H1 (cell line): ENCODE data around the gene DDX49. TPM values are rescaled to one million over a fixed set of nuclear protein-coding genes. Genes with fewer than 3 reads are reported as not detected.

ENCODE experiments used
- CTCF ChIA-PET: fragments of 300-600 bp; sonication (Branson Sonifier 250); formaldehyde crosslinking; loops from one replicate; lab custom pipeline; 2021; ENCODE audit not compliant: partially characterized antibody; lab: Charles Lee
- POLR2A ChIA-PET: fragments of 300-600 bp; sonication (Branson Sonifier 250); formaldehyde crosslinking; loops from one replicate; lab custom pipeline; 2021; ENCODE audit warnings: inconsistent platforms; ENCODE audit not compliant: partially characterized antibody; lab: Charles Lee
- DNase-seq, 2 experiments: peaks; one replicate each; pipeline versions ENCODE4 v3.0.0 to v3.0.0-alpha.2; 2010 to 2022; ENCODE audit warnings: low spot score in 2 of 2, low read depth in 1 of 2, mixed read lengths in 1 of 2
- FAIRE-seq: peaks from 2 replicates; lab custom pipeline; 2011; peaks lifted over from hg19 to GRCh38; lab: Jason Lieb, UNC
- H2AFZ ChIP-seq: 2 replicates; pipeline ENCODE4 v1.8.1; 2012; ENCODE audit warnings: low read length, inconsistent platforms
- H2AK5ac ChIP-seq: 2 replicates; pipeline ENCODE4 v1.6.1; 2013; ENCODE audit warnings: low read depth, low read length
- H2BK120ac ChIP-seq: replicated peaks from 2 replicates; pipeline ENCODE3; 2013; ENCODE audit warnings: low read depth, low read length, inconsistent platforms
- H2BK12ac ChIP-seq: 2 replicates; pipeline ENCODE4 v1.6.1; 2013; ENCODE audit warnings: low read depth, low read length
- H2BK15ac ChIP-seq: 2 replicates; pipeline ENCODE4 v1.6.1; 2013; ENCODE audit warnings: low read length
- H2BK20ac ChIP-seq: 2 replicates; pipeline ENCODE4 v1.6.1; 2013; ENCODE audit warnings: low read length
- H2BK5ac ChIP-seq: 2 replicates; pipeline ENCODE4 v1.6.1; 2013; ENCODE audit warnings: low read depth, low read length
- H3K14ac ChIP-seq: 2 replicates; pipeline ENCODE4 v1.6.1; 2013; ENCODE audit warnings: inconsistent platforms; ENCODE audit not compliant: insufficient read length
- H3K18ac ChIP-seq: 2 replicates; pipeline ENCODE4 v1.6.1; 2013; ENCODE audit warnings: low read length; ENCODE audit errors: extremely low read depth
- H3K23ac ChIP-seq: 2 replicates; pipeline ENCODE4 v1.6.1; 2013; ENCODE audit warnings: inconsistent platforms; ENCODE audit not compliant: insufficient read length
- H3K23me2 ChIP-seq: 2 replicates; pipeline ENCODE4 v1.6.1; 2013; ENCODE audit warnings: low read depth, low read length
- H3K27ac ChIP-seq: 2 replicates; pipeline ENCODE4 v1.6.1; 2011; ENCODE audit warnings: low read depth, low read length, inconsistent platforms
- H3K27me3 ChIP-seq, 4 experiments: replicated peaks in 1 of 4; 1 replicate in 1 of 4; 2 replicates in 3 of 4; pipeline versions ENCODE4 v1.6.1 to v1.8.1; 2011 to 2013; ENCODE audit warnings: low read length in 3 of 4, mild to moderate bottlenecking in 3 of 4, inconsistent platforms in 2 of 4, mixed read lengths in 2 of 4, moderate library complexity in 1 of 4; ENCODE audit not compliant: control insufficient read depth in 3 of 4, insufficient read depth in 3 of 4; ENCODE audit errors: extremely low read depth in 1 of 4
- H3K36me3 ChIP-seq, 4 experiments: 2 replicates each; pipeline versions ENCODE4 v1.6.1 to v1.8.1; 2011 to 2013; ENCODE audit warnings: mild to moderate bottlenecking in 4 of 4, low read length in 3 of 4, moderate library complexity in 2 of 4, control low read depth in 1 of 4, inconsistent platforms in 1 of 4; ENCODE audit not compliant: insufficient read depth in 4 of 4, control insufficient read depth in 2 of 4
- H3K4ac ChIP-seq: replicated peaks from 2 replicates; pipeline ENCODE3; 2013; ENCODE audit warnings: low read length, low read depth, mixed read lengths, inconsistent platforms; ENCODE audit not compliant: insufficient read length
- H3K4me1 ChIP-seq, 4 experiments: replicated peaks in 1 of 4; 1 replicate in 1 of 4; 2 replicates in 3 of 4; pipeline versions ENCODE4 v1.6.1 to v1.8.1; 2011 to 2013; ENCODE audit warnings: low read length in 3 of 4, inconsistent platforms in 2 of 4, mixed read lengths in 1 of 4; ENCODE audit not compliant: insufficient read depth in 4 of 4, control insufficient read depth in 3 of 4
- H3K4me2 ChIP-seq, 2 experiments: 2 replicates each; pipeline versions ENCODE4 v1.6.1 to v1.8.1; 2011 to 2013; ENCODE audit warnings: low read depth in 2 of 2, low read length in 2 of 2, control low read depth in 1 of 2, inconsistent platforms in 1 of 2, mild to moderate bottlenecking in 1 of 2; ENCODE audit not compliant: insufficient read depth in 1 of 2
- H3K4me3 ChIP-seq, 4 experiments: fragments of 200-600, 300-600 bp in 1 of 4; sonication (generic), shearing (Covaris generic), sonication (Bioruptor Twin) in 1 of 4; 2 replicates each; pipeline versions ENCODE4 v1.5.1 to v1.8.1; 2011 to 2016; ENCODE audit warnings: low read length in 4 of 4, low read depth in 3 of 4, control low read depth in 2 of 4, inconsistent platforms in 2 of 4, mild to moderate bottlenecking in 2 of 4, mixed read lengths in 1 of 4, moderate library complexity in 1 of 4; ENCODE audit not compliant: insufficient read depth in 2 of 4; ENCODE audit errors: extremely low read depth in 1 of 4
- H3K56ac ChIP-seq: replicated peaks from 2 replicates; pipeline ENCODE3; 2013; ENCODE audit warnings: low read depth, mild to moderate bottlenecking, mixed read lengths, low read length, inconsistent platforms; ENCODE audit not compliant: insufficient read length
- H3K79me1 ChIP-seq: 2 replicates; pipeline ENCODE4 v1.6.1; 2013; ENCODE audit warnings: low read depth, low read length, control low read depth
- H3K79me2 ChIP-seq, 2 experiments: 2 replicates each; pipeline versions ENCODE4 v1.6.1 to v1.8.1; 2012 to 2013; ENCODE audit warnings: low read length in 2 of 2, mild to moderate bottlenecking in 2 of 2, inconsistent platforms in 1 of 2; ENCODE audit not compliant: insufficient read depth in 2 of 2, control insufficient read depth in 1 of 2
- H3K9ac ChIP-seq, 4 experiments: replicated peaks in 1 of 4; 1 replicate in 1 of 4; 2 replicates in 3 of 4; pipeline versions ENCODE4 v1.6.1 to v1.8.1; 2011 to 2013; ENCODE audit warnings: low read depth in 3 of 4, low read length in 3 of 4, control low read depth in 2 of 4, mild to moderate bottlenecking in 2 of 4, moderate library complexity in 2 of 4, inconsistent platforms in 1 of 4; ENCODE audit errors: extremely low read depth in 1 of 4
- H3K9me3 ChIP-seq, 2 experiments: 2 replicates each; pipeline versions ENCODE4 v1.6.1 to v1.8.1; 2012 to 2013; ENCODE audit warnings: mild to moderate bottlenecking in 2 of 2, moderate library complexity in 2 of 2, control low read depth in 1 of 2, inconsistent platforms in 1 of 2, low read depth in 1 of 2, low read length in 1 of 2, mixed read lengths in 1 of 2; ENCODE audit not compliant: insufficient read depth in 2 of 2
- H4K20me1 ChIP-seq, 2 experiments: replicated peaks in 1 of 2; 2 replicates each; pipeline versions ENCODE3 to v1.8.1; 2011 to 2013; ENCODE audit warnings: inconsistent platforms in 2 of 2, low read length in 2 of 2, mild to moderate bottlenecking in 1 of 2; ENCODE audit not compliant: insufficient read depth in 2 of 2, control insufficient read depth in 1 of 2
- H4K5ac ChIP-seq: 2 replicates; pipeline ENCODE4 v1.6.1; 2013; ENCODE audit warnings: low read length, low read depth, mixed read lengths, inconsistent platforms; ENCODE audit not compliant: insufficient read length
- H4K8ac ChIP-seq: 2 replicates; pipeline ENCODE4 v1.8.0; 2013; ENCODE audit warnings: mild to moderate bottlenecking, moderate library complexity, low read length, inconsistent platforms; ENCODE audit not compliant: insufficient read depth; ENCODE audit errors: extremely low read depth
- H4K91ac ChIP-seq: replicated peaks from 2 replicates; pipeline ENCODE3; 2013; ENCODE audit warnings: low read length, mixed read lengths, inconsistent platforms; ENCODE audit not compliant: insufficient read length
- CTCF ChIP-seq, 3 experiments: IDR thresholded peaks; 1 replicate in 2 of 3; 2 replicates in 1 of 3; pipeline versions ENCODE4 v1.5.1 to v1.6.1; 2011; ENCODE audit warnings: low read length in 3 of 3, mild to moderate bottlenecking in 3 of 3, inconsistent platforms in 2 of 3, low read depth in 1 of 3, moderate library complexity in 1 of 3; ENCODE audit not compliant: insufficient read depth in 1 of 3; ENCODE audit errors: control extremely low read depth in 1 of 3
- MAX ChIP-seq: IDR thresholded peaks from 2 replicates; pipeline ENCODE4 v1.6.1; 2012; ENCODE audit warnings: inconsistent platforms
- RFX5 ChIP-seq: IDR thresholded peaks from 2 replicates; pipeline ENCODE4 v1.6.1; 2011; ENCODE audit warnings: low read depth, low read length, improper control_type of control experiment, borderline replicate concordance
- SIRT6 ChIP-seq: IDR thresholded peaks from one replicate; pipeline ENCODE4 v1.7.1; 2012; ENCODE audit warnings: low read length, inconsistent platforms
- WGBS, 2 experiments: shearing (Covaris generic) in 1 of 2; methylation state at CpG; one replicate each; pipeline versions ENCODE4 v1.1.6 to v1.1.7; 2013 to 2015; ENCODE audit warnings: low lambda C conversion rate in 2 of 2, mixed read lengths in 2 of 2, inconsistent platforms in 1 of 2, low coverage in 1 of 2, missing lambda C conversion rate in 1 of 2; ENCODE audit not compliant: insufficient replicate concordance in 2 of 2, insufficient coverage in 1 of 2, insufficient read length in 1 of 2; ENCODE audit errors: extremely low coverage in 1 of 2, missing lambda C conversion rate in 1 of 2; 5-methylcytosine and 5-hydroxymethylcytosine counted together
- polyA plus RNA-seq, 7 experiments: library from polyadenylated mRNA; depleted of rRNA in 3 of 7; stranded (reverse) in 5 of 7; unstranded in 2 of 7; fragments of >200 nt in 5 of 7; fragments of 200-250 nt in 2 of 7; gene quantifications; 1 replicate in 5 of 7; 2 replicates in 1 of 7; 4 replicates in 1 of 7; pipeline versions ENCODE4 v1.2.1 to v1.2.3, GENCODE V29; 2011 to 2013; ENCODE audit warnings: missing spikeins in 2 of 7, mixed read lengths in 2 of 7
- total RNA-seq: library from RNA; stranded (reverse); fragmentation: NEBNext Ultra II Directional; extraction: Animal tissue kit (Norgen Biotek cat#: 25700); gene quantifications from 2 replicates; pipeline ENCODE4 v1.2.1, GENCODE V29; 2021

The DDX49 gene
- total and polyA plus RNA-seq, 2 of the 8 experiments (the other 6 are each of a cell fraction or from before 2014, with no cell fraction given): 41.3 to 46.5 TPM

GRCh38 chr19:18903156-18904037 is 16.1 kb upstream of the DDX49 start:
- H3K27me3 ChIP-seq: no peaks in the 10 kb centered on the region
- no peak overlapping the region for H3K56ac ChIP-seq
- no peak overlapping the region for H2AK5ac ChIP-seq
- no peaks in the 10 kb centered on the region for H3K9me3 ChIP-seq
- FAIRE-seq: no peak
- H3K79me2 ChIP-seq: no peaks in the 10 kb centered on the region
- no peak overlapping the region for H3K14ac ChIP-seq
- H3K18ac ChIP-seq: no peak overlapping the region
- H3K36me3 ChIP-seq: peaks cover 0 to 19% (median 5%) of the 10 kb centered on the region in 4 experiments; a peak in 4 of 8 replicates
- no peak overlapping the region for H2BK120ac ChIP-seq
- no peak overlapping the region for H3K4ac ChIP-seq
- H2BK12ac ChIP-seq: no peak overlapping the region
- ChIA-PET CTCF (interaction anchor here (0.9 to 7.8 kb wide), 6 partner anchors 10 to 452 kb away, joined by 3 to 34 read pairs (median 4); partner anchors contain the start of genes COPE and DDX49), POLR2A (interaction anchor here (0.6 to 4.5 kb wide), 4 partner anchors 10 to 101 kb away, joined by 3 to 21 read pairs (median 3); partner anchors contain the start of genes COPE and DDX49)
- H3K23me2 ChIP-seq: no peaks in the 10 kb centered on the region
- H2BK15ac ChIP-seq: no peak overlapping the region
- H4K5ac ChIP-seq: no peak overlapping the region
- no peak overlapping the region; the same call in 1 of the 2 replicates for H2BK5ac ChIP-seq
- DNase-seq: no peak
- H2AFZ ChIP-seq: no peak overlapping the region
- WGBS, 2 experiments: 92% methylated on average over 29 of the region's 29 CpGs; no CpG with 5 or more reads in 1 of the 2 experiments
- no peak overlapping the region for H4K91ac ChIP-seq
- TF ChIP-seq RFX5: no peak
- no peak for TF ChIP-seq SIRT6
- TF ChIP-seq CTCF (IDR thresholded peaks at IDR 0.05; ENCODE audit: control extremely low read depth in 1 of 3, insufficient read depth in 1 of 3, low read depth in 1 of 3, low read length in 3 of 3): peak in 2 of 3 experiments; percentile 16 to 18; a peak in 2 of 4 replicates
- TF ChIP-seq MAX: peak; percentile 29; the same call in 1 of the 2 replicates
- H3K4me1 ChIP-seq: peaks cover 0 to 4% (median 0%) of the 10 kb centered on the region in 4 experiments; a peak in 1 of 7 replicates
- H4K8ac ChIP-seq: no peak overlapping the region
- H3K4me3 ChIP-seq: no peak overlapping the region
- no peak overlapping the region for H2BK20ac ChIP-seq
- H3K9ac ChIP-seq: no peak overlapping the region
- H3K4me2 ChIP-seq: no peak overlapping the region
- H3K79me1 ChIP-seq: no peaks in the 10 kb centered on the region
- H3K27ac ChIP-seq: no peak overlapping the region
- peaks cover 1 to 15% of the 10 kb centered on the region in 2 experiments for H4K20me1 ChIP-seq
- no peak overlapping the region for H3K23ac ChIP-seq
